Thymus (tissue), 11 donors: ENCODE measurements around the gene TEPSIN. TPM values are rescaled to one million over a fixed set of nuclear protein-coding genes. Genes with fewer than 3 reads are reported as not detected.

ENCODE experiments used
- DNase-seq, 9 donors: peaks; one replicate each; pipeline ENCODE4 v3.0.0-alpha.2; 2013; ENCODE audit warnings: low spot score in 9 of 9, low read depth in 6 of 9, missing footprints in 1 of 9
- H3K27ac ChIP-seq, 2 donors: one replicate each; pipeline ENCODE4 v1.5.1; 2013; ENCODE audit warnings: control low read depth in 1 of 2, low read depth in 1 of 2, low read length in 1 of 2, mild to moderate bottlenecking in 1 of 2, moderate library complexity in 1 of 2
- H3K27me3 ChIP-seq, 2 donors: one replicate each; pipeline ENCODE4 v1.5.1; 2013; ENCODE audit warnings: low read length in 1 of 2; ENCODE audit not compliant: control insufficient read depth in 2 of 2, insufficient read depth in 1 of 2
- H3K36me3 ChIP-seq, 2 donors: one replicate each; pipeline ENCODE4 v1.5.1; 2013; ENCODE audit warnings: low read length in 1 of 2, mild to moderate bottlenecking in 1 of 2, moderate library complexity in 1 of 2; ENCODE audit not compliant: control insufficient read depth in 2 of 2, insufficient read depth in 2 of 2
- H3K4me1 ChIP-seq, 2 donors: one replicate each; pipeline ENCODE4 v1.5.1; 2013; ENCODE audit warnings: low read length in 2 of 2; ENCODE audit not compliant: control insufficient read depth in 2 of 2, insufficient read depth in 2 of 2
- H3K4me3 ChIP-seq, 2 donors: one replicate each; pipeline ENCODE4 v1.5.1; 2013; ENCODE audit warnings: low read length in 2 of 2, control low read depth in 1 of 2, mild to moderate bottlenecking in 1 of 2
- H3K9me3 ChIP-seq, 2 donors: one replicate each; pipeline ENCODE4 v1.5.1; 2013; ENCODE audit warnings: low read length in 1 of 2, mild to moderate bottlenecking in 1 of 2; ENCODE audit not compliant: control insufficient read depth in 2 of 2, insufficient read depth in 1 of 2
- WGBS: extraction: QIAGEN DNeasy Blood & Tissue Kit; methylation state at CpG from one replicate; pipeline ENCODE4 v1.1.7; 2013; 5-methylcytosine and 5-hydroxymethylcytosine counted together
- polyA plus RNA-seq: library from polyadenylated mRNA; stranded (reverse); fragments of 200-250 nt; gene quantifications from one replicate; pipeline ENCODE4 v1.2.3, GENCODE V29; 2013
- total RNA-seq: library from RNA; stranded (reverse); fragments of 120-200 nt; gene quantifications from one replicate; pipeline ENCODE4 v1.2.4, GENCODE V29; 2013
- donor health status: healthy.

Gene TEPSIN
- total and polyA plus RNA-seq, 2 donors: 13.3 to 85.3 TPM

GRCh38 chr17:81241648-81242420 is 3.0 kb upstream of the TEPSIN start:
- H3K4me1 ChIP-seq: peaks cover 19 to 37% of the 10 kb centered on the region in 2 donors
- H3K27me3 ChIP-seq: no peaks in the 10 kb centered on the region
- DNase-seq: peak in 2 of 9 donors; percentile 55 to 58
- H3K27ac ChIP-seq: no peak overlapping the region
- WGBS: 69% methylated on average over 26 of the region's 26 CpGs
- no peak overlapping the region for H3K4me3 ChIP-seq
- peaks cover 19 to 25% of the 10 kb centered on the region in 2 donors for H3K36me3 ChIP-seq
- no peaks in the 10 kb centered on the region for H3K9me3 ChIP-seq

- DNase-seq: no peak
- no peak overlapping the region for H3K27ac ChIP-seq
- H3K4me3 ChIP-seq: no peak overlapping the region
- H3K4me1 ChIP-seq: peaks cover 19 to 37% of the 10 kb centered on the region in 2 donors
- peaks cover 25 to 30% of the 10 kb centered on the region in 2 donors for H3K36me3 ChIP-seq
- 97% methylated on average over 10 of the region's 10 CpGs for WGBS
- H3K27me3 ChIP-seq: no peaks in the 10 kb centered on the region
- H3K9me3 ChIP-seq: no peaks in the 10 kb centered on the region
These were observed 2.3 kb upstream of the TEPSIN start for GRCh38 chr17:81241203-81241602.

GRCh38 chr17:81240761-81241160 is 1.9 kb upstream of the TEPSIN start:
- Histone ChIP-seq H3K27ac (no peak overlapping the region), H3K4me1 (peaks cover 19 to 37% of the 10 kb centered on the region in 2 donors), H3K4me3 (no peak overlapping the region), H3K27me3 (no peaks in the 10 kb centered on the region), H3K36me3 (peaks cover 27 to 28% of the 10 kb centered on the region in 2 donors), H3K9me3 (no peaks in the 10 kb centered on the region)
- no peak for DNase-seq
- 93% methylated on average over 8 of the region's 8 CpGs for WGBS

GRCh38 chr17:81239714-81240555 is 1.1 kb upstream of the TEPSIN start:
- WGBS: 21% methylated on average over 37 of the region's 37 CpGs
- Histone ChIP-seq H3K4me1 (peaks cover 19 to 37% of the 10 kb centered on the region in 2 donors), H3K27ac (peak overlapping the region in 1 of 2 donors; percentile 2), H3K27me3 (no peaks in the 10 kb centered on the region), H3K9me3 (no peaks in the 10 kb centered on the region), H3K36me3 (peaks cover 25 to 31% of the 10 kb centered on the region in 2 donors), H3K4me3 (peak overlapping the region; percentile 74 to 86)
- peak in 1 of 9 donors; percentile 33 for DNase-seq

- DNase-seq: no peak
- WGBS: under 1% methylated on average over 26 of the region's 26 CpGs
- Histone ChIP-seq H3K27ac (peak overlapping the region in 1 of 2 donors; percentile 9), H3K4me3 (peak overlapping the region; percentile 74 to 86), H3K9me3 (no peaks in the 10 kb centered on the region), H3K4me1 (peaks cover 19 to 37% of the 10 kb centered on the region in 2 donors), H3K36me3 (peaks cover 24 to 35% of the 10 kb centered on the region in 2 donors), H3K27me3 (no peaks in the 10 kb centered on the region)
These were observed 403 bp downstream of the TEPSIN start for GRCh38 chr17:81238490-81238814.

GRCh38 chr17:81237591-81238489 is 1.0 kb downstream of the TEPSIN start:
- WGBS: 70% methylated on average over 36 of the region's 36 CpGs
- peaks cover 19 to 37% of the 10 kb centered on the region in 2 donors for H3K4me1 ChIP-seq

GRCh38 chr17:81236784-81237183 is 2.1 kb downstream of the TEPSIN start:
- no peaks in the 10 kb centered on the region for H3K27me3 ChIP-seq
- 98% methylated on average over 21 of the region's 21 CpGs for WGBS
- no peaks in the 10 kb centered on the region for H3K9me3 ChIP-seq
- H3K27ac ChIP-seq: no peak overlapping the region
- H3K4me3 ChIP-seq: no peak overlapping the region
- H3K4me1 ChIP-seq: peaks cover 19 to 32% of the 10 kb centered on the region in 2 donors
- peaks cover 36 to 49% of the 10 kb centered on the region in 2 donors for H3K36me3 ChIP-seq
- DNase-seq: no peak

More at GRCh38 chr17:81237591-81238489, 1.0 kb downstream of the TEPSIN start:
- Histone ChIP-seq H3K36me3 (peaks cover 30 to 40% of the 10 kb centered on the region in 2 donors), H3K9me3 (no peaks in the 10 kb centered on the region), H3K4me3 (peak overlapping the region; percentile 74 to 86), H3K27me3 (no peaks in the 10 kb centered on the region), H3K27ac (no peak overlapping the region)
- DNase-seq: no peak

GRCh38 chr17:81235822-81236740 is 2.8 kb downstream of the TEPSIN start:
- Histone ChIP-seq H3K4me3 (no peak overlapping the region), H3K27ac (no peak overlapping the region), H3K9me3 (peaks cover 0 to 2% of the 10 kb centered on the region in 2 donors), H3K27me3 (no peaks in the 10 kb centered on the region), H3K4me1 (peaks cover 19 to 28% of the 10 kb centered on the region in 2 donors), H3K36me3 (peaks cover 40 to 50% of the 10 kb centered on the region in 2 donors)
- 97% methylated on average over 32 of the region's 32 CpGs for WGBS
- DNase-seq: no peak
